ENCODE data around the gene TAPT1.

DNA sequence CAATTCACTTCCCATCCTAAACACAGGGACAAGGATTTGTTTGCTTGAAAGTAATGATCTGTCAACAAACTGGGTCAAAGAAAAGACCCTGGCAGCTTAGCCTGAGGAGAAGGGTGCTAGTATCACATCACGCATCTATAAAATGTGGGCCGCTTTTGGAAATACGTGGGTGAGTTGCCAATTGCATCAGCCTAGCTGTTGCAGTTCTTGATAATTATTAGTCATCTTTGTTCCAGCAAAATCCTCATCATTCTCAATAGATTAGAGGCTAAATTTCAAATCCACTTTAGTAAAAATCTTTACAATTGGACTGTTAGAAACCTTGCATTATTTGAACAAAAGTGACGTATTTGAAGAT lies 33.6 kb upstream of the TAPT1 start:
- TF ChIP-seq EZH2 (IDR thresholded peaks at IDR 0.05; ENCODE audit: borderline replicate concordance, insufficient read depth, low read depth, low read length, poor library complexity, severe bottlenecking): no peak
- TF ChIP-seq CTCF (IDR thresholded peaks at IDR 0.05): no peak

Measured in B cell (primary cell).